Inflammatory macrophage treated with lipopolysaccharide for 4 hours (primary cell): Measurements from ENCODE around the gene ACAP2.
"Not testable (repeated sequence)": the region's sequence is repeated elsewhere in the genome, so short reads cannot be mapped to it uniquely, and the experiment has no call there.

Source experiments
- DNase-seq: peaks from one replicate; pipeline ENCODE4 v3.0.0-alpha.2; 2020

Gene ACAP2

DNA sequence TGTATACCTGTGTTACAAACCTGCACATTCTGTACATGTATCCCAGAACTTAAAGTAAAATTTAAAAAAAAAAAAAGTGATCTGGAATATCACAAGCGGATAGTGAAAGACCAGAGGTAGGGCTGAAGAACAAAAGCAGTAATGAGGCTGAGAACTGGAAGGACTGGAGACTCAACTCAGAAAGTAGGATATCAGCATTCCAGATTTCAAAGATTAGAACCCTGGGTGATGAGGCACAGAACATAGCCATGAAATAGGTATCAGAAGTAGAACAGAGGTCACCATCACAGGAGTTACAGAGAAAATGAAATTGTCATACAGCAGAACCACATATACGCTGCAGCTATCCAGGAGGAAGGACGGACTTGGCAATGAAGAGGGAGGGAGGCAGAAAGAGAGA lies 56.1 kb downstream of the ACAP2 start:
- no peak for DNase-seq

DNA sequence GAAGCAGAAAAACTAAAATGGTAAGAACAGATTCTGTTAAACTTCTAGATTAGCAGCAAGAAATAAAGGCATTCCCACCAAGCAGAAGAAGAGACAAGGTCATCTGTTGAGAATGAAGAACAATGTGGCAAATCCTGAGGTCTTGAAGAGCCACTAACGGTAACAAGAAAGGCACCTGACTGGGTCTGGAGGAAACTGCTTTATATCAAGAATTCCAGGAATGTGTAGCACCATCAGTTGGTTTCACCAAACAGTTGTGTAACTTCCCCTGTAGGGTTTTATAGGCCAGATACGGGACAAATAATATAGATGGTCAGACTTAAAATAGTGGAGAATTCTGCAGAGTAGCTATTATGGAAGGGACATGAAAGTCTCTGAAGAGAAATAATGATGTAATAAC lies 57.3 kb downstream of the ACAP2 start:
- DNase-seq, result no peak

DNA sequence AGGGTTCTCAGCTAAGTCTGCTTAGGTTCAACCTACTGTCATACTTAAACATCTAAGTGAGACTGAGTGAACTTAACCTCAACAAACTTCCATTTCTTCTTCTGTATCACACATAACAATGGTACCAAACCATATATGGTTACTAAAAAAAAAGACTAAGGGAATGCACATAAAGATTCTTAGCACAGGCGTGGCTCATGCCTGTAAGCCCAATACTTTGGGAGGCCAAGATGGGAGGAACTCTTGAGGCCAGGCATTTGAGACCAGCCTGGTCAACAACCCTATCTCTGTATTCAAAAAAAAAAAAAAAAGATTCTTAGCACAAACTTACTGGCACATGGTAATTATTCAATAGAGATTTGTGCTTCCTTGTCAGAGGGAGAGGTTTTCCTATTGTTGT lies 57.9 kb downstream of the ACAP2 start:
- no peak for DNase-seq

DNA sequence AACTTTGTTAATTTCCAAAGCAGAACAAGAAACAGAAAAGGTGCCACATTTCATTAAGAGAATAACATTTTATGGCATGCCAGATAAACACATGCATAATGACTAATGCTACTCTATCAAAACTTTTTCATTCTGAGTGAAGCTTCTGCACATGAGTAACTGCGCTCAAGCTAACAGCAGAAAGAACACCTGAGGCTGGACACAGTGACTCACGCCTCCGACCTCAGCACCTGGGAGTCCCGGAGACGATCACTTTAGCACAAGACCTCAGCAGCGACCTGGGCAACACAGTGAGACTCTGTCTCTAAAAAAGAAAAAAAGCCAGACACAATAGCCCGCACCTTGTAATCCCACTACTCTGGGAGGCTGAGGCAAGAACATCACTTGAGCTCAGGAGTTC lies 70.6 kb downstream of the ACAP2 start:
- no peak for DNase-seq

DNA sequence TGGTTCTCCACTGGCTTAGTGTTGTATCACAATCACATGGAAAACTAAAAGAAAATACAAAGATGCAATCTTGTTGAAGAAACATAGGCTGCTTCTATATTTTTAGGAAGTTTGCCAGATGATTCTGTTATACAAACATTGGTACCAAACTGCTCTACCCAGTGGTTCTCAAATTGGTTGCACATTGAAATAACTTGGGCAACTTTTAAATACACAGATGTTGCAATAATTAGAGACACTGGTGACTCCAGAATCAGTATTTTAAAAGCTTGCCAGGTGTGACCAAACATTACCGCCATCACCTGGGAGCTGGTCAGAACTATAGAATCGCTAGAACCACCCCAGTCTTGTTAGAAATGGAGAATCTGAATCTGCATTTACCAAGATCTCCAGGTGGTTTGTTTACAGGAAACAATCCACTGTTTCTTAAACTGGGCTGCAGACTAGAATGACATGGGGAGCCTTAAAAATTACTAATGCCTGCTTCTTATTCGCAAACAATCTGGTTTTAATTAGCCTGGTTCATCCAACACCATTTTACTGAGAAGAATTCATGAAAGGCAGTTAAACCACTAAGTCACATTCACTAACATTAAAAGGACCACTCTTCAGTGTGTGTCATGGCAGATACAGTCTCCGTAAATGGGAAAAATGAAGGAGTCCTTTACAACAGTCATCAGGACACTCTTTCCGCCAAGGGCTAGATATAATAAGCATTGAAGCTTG lies 76.5 kb downstream of the ACAP2 start:
- no peak for DNase-seq

DNA sequence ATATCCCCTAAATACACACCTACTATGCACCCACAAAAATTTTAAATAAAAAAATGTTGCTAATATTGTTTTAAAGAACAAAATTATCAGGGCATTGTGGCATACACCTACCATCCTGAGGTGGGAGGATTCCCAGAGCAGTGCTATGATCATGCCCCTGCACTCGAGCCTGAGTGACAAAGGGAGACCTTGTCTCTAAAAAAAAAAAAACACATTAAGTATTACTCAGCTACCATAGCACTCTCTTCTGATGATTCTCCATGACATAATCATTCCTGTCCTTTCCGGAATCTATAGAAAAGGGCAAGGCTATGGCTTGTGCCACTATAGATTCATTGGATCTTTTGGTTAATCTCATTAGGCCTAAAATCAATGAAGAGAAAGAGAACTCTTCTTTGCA lies 77.4 kb downstream of the ACAP2 start:
- no peak for DNase-seq

DNA sequence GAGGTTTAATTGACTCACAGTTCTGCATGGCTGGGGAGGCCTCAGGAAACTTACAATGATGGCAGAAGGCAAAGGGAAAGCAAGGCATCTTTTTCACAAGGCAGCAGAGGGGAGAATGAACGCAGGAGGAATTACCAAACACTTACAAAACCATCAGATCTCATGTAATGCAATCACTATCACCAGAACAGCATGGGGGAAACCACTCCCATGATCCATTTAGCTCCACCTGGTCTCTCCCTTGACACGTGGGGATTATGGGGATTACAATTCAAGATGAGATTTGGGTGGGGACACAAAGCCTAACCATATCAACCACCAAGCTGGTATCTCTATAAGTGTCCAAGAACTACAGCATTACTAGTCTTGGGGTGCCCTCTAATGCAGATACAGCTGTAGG lies 85.0 kb downstream of the ACAP2 start:
- DNase-seq, result not testable (repeated sequence)

DNA sequence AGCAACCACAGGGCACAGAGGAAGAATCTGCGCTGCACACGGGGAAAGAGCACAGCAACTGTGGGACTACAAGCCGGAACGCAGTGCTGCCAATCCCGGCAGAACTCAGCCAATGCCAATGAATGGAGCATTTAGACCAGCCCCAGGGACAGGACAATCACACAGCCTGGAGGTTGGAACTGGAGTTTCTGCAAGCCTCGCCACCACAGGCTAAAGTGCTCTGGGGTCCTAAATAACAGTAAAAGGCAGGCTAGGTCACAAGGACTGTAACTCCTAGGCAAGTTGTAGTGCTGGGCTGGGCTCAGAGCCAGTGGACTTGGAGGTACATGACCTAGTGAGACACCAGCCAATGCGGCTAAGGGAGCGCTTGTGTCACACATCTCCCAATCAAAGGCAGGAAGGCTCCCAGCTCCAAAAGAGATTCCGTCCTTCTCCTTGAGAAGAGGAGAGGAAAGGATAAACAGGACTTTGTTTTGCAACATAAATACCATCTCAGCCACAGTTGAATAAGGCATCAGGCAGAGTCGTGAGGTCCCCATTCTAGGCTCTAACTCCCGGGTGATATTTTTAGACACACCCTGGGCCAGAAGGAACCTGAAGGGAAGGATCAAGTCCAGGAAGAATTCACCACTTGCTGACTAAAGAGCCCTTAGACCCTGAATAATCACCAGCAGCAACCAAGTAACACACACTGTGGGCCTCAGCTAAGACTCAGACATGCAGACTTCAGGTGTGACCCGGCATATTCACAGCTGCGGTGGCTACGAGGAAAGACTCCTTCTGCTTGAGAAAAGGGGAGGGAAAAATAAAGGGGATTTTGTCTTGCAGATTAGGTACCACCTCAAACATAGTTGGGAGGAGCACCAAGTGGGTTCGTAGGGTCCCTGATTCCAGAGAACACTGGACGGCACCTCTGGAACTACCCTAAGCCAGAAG lies 86.4 kb downstream of the ACAP2 start:
- DNase-seq, result no peak

DNA sequence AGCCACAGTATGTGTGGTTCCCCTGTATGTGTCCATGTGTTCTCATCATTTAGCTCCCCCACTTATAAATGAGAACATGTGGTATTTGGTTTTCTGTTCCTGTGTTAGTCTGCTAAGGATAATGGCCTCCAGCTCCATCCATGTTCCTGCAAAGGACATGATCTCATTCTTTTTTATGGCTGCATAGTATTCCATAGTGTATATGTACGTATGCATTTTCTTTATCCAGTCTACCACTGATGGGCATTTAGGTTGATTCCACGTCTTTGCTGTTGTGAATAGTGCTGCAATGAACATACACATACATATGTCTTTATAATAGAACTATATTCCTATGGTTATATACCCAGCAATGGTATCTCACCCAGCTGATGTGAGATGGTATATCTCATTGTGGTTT lies 88.8 kb downstream of the ACAP2 start:
- not testable (repeated sequence) for DNase-seq

DNA sequence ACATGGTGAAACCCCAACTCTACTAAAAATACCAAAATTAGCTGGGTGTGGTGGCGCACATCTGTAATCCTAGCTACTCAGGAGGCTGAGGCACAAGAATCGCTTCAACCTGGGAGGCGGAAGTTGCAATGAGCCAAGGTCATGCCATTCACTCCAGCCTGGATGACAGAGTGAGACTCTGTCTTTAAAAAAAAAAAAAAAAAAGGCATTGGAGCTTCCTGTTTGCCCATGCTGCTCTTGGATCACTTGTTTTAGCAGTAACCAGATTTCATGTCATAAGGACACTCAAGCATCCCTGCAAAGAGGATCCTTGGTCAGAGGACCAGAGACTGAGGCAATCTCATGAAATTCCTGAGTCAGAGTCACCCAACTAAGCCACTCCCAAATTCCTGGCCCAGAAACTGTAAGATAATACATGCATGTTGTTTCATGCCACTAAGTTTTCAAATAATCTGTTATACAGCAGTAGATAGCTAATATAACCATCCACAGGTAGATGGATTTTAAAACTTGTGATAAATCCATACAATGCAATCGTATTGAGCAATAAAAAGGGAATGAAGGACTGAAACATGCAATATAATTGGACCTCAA lies 89.8 kb downstream of the ACAP2 start:
- peak; percentile 77 for DNase-seq

DNA sequence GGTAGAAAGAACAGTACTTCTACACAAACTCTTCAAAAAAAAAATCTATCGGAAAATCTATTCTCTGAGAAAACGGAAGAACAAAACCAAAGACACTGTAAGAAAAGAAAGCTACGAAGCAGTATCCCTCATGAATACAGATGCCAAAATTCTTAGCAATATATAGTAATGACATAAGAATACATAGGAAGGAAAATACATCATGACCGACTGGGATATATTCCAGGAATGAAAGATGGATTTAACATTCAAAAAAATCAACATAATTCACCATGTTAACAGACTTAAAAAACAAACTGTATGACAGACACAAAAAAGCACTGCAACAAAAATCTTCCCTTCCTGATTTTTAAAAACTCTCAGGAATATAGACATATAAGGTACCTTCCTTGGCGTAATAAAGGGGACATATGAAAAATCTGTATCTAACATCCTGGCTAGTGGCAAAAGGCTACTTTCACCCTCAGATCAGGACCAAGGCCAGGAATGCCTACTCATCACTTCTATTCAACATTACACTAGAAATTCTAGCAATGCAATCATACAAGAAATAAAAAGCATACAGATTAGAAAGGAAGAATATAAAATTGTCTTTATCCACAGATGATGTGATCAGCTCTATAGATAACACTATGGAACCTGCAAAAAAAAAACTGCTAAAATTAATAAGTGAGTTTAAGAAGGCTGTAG lies 94.2 kb downstream of the ACAP2 start:
- no peak for DNase-seq

DNA sequence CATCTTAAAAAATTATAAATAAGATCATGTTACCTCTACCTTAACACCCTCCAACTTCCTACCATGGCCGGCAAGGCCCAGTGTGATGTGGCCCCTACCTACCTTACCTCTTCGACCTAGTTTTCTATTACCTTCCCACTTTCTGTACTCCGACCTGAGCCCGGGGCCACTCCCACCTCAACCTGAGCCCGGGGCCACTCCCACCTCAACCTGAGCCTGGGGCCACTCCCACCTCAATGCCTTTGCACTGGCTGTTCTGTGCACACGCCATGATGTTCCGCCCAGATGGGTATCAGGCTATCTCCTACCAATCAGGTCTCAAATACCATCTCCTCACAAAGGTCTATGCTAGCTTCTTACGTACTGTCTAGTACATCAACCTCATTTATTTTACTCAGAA lies 105.1 kb downstream of the ACAP2 start:
- DNase-seq, result no peak

DNA sequence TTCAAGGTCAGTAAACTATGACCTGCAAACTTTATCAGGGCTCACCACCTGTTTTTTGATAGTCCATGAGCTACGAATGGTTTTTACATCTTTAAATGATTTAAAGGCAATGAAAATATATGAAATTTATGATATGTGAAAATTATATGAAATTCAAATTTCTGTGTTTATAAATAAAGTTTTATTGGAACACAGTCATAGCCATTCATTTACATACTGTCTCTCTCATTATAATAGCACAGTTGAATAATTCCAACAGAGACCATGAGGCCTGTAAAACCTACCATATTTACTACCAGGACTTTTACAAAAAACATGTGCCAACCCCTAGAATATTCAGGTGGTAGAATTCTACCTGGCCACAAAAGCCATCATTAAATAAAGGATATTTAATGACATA lies 107.9 kb downstream of the ACAP2 start:
- DNase-seq, result no peak

DNA sequence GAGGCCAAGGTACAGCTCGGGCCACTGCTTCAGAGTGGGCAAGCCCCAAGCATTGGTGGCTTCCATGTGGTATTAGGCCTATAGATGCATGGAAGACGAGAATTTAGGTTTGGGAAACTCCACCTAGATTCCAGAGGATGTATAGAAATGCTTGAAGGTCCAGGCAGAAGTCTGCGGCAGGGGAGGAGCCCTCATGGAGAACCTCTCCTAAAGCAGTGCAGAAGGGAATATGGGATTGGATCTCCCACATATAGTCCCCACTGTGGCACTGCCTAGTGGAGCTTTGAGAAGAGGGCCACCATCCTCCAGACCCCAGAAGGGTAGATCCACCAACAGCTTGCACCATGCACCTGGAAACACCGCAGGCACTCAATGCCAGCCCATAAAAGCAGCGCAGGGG lies 123.8 kb downstream of the ACAP2 start:
- DNase-seq, result no peak

DNA sequence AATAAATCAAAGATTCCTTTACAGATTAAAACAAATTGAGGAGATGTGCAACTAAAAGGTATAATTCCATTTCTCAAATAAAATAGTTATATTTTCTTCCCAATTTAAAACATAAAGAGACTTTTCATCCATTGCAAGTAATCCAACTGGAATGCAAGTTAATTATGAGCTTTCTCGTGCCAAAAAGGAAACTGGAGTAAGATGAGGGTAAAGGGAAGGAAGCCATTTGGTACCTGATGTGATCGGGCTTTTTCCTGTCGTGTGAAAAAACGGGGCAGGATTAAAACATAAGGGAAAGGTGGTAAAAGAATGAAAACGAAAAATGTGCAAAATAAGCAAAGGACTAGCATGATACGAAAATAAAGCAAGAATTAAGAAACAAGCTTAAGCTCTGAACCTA lies 130.1 kb downstream of the ACAP2 start:
- DNase-seq, result no peak

DNA sequence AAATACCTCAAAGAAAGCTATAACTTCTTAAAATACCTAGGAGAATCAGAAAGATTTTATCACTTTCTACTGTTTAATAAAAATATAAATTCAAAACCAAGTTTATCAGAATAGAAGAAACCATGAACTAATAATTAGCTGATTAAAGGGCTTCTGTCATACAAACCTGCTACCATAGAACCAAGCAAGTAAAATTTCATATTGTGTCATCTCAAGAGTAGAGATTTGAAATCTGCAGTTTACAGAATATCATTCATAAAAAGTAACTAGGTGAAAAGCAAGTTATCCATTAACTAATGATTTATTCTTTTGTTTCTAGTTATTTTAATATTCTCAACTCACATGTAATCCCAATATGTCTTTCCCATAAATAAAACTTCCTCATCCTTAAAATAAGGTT lies 135.1 kb downstream of the ACAP2 start:
- DNase-seq, result no peak

DNA sequence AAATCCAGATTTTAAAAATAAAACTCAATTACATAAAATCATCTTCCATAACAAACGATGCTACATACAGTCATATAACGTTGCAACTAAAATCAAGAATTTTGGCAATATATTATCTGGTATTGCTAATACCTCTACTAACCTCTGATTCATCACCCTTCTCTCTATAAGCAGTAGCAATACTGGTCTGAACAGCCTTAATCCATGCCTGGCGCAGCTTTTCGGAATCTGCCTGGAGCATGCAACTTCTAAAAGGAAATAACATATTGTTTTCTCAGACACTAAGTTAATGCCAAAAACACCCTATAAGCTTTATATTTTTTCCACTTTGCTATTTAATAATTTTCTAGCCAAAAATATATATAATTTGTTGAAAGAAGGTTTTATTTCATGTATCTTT lies 136.5 kb downstream of the ACAP2 start:
- DNase-seq, result no peak

DNA sequence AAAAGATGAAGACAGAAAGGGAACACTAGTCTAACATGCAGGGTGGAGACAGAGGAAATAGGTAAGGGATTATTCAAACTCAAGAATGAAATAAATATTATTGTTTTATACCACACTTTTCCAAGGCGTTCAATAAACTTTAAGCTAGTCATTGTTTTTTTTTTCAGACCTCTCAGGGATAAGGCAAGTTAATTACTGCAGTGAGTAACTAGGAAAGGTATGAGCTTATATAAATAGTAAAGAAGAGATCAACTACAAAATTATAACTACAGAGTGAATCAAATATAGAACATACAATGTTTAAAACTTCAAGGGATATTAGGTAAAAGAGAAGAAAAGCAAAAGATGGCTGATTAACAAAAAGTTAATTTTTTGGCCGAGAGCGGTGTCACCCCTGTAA lies 140.4 kb downstream of the ACAP2 start:
- DNase-seq, result no peak

DNA sequence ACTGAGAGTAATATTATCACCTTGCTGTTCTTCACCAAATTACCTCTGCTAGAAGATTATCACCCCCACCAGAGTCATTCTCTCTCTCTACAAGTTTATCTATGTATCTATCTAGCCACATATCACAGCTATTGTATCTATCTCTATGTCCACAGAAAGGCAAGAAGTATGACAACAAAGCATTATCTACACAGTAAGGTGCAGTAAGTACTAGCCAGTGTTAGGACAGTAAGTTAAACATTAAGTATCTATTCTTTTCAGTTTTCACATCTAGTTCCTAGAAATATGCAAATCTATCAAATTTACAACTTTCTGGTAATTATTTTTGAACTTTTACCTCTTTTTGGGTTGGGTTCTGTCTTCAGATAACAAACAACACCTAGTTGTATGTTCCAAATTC lies 145.4 kb downstream of the ACAP2 start:
- no peak for DNase-seq

DNA sequence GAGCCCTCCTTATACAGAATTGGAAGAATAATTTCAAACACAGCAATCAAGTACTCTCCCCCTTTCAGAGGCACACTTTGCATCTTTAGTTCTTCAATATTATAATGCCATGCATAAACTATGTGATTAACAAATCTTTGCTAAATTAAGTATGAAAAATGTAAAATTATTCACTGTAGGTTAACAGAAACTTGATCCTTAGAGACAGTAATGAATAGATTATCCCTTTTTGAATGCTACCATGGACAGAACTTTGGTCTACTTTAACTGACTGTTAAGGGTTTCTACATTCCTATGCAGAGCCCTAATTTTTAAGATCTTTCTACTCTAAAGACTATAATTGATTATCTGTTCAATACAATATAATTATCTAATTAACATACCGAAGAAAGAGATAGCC lies 146.2 kb downstream of the ACAP2 start:
- no peak for DNase-seq

DNA sequence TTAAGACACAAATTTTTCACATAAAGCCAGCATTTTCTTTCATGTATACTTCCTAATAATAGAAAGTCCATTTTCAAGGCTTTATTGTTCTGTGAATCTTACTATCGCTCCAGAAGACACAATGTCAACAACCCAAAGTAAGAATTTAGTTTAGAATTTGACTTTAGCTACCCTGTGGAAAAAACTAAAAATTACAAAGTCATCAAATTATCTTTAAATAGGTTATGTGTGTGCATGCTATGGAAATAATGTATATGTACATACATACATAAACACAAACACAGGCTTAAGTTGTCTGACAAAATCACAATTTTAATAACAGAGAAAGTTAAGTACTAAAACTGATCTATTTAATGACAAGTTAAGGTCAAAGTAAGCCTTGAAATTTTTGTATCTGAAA lies 151.7 kb downstream of the ACAP2 start:
- no peak for DNase-seq

DNA sequence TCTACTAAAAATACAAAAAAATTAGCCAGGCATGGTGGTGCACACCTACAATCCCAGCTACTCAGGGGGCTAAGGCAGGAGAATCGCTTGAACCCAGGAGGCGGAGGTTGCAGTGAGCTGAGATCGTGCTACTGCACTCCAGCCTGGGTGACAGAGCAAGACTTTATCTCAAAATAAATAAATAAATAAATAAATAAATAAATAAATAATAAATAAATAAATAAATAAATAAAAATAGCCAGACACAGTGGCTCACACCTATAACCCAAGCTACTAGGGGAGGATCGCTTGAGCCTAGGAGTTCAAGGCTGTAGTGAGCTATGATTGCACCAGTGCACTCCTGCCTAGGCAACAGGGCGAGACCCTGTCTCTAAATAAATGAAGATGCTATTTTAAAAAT lies 152.2 kb downstream of the ACAP2 start:
- DNase-seq, result not testable (repeated sequence)

DNA sequence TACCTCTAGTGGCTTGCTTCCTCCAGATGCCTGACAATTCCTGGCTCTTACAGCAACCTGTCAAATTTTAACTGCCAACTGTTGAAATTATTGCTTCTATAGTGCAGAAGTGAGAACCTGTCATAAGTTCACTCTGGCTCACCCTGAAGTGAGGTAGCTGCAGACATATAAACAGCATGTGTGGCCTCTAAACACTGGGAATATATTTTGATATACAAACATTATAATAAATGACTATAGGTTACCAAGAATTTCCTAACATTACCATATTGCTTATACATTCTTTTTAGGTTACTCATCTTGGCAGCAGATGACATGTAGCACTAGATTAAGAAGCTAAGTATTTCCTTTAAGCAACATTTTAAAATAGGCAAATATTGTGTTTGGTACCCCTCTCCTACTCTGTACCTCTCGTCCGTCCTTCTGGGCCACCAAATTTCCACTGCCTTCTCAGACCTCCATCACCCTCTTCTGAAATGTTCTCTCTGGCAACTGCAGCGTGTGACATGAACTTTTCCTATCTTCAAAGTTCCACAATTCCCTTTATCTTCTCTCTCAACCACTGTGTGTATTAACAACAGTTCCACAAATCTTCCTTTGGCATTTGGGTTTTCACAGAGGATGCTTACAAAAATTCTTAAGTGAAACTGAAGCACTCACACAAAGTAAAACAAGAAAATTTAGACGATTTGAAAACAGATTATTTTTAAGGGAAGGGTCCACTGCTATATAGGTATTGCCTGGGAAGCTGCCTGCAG lies 156.5 kb downstream of the ACAP2 start:
- no peak for DNase-seq
